Adrenal gland (tissue), 5 donors: ENCODE data around the gene PDCD1.

ENCODE experiments used
- CTCF ChIP-seq, 6 experiments: fragments of 450-650 bp in 4 of 6; fragments of 200-600 bp in 2 of 6; sonication (generic) in 1 of 6; IDR thresholded peaks; 1 replicate in 5 of 6; 2 replicates in 1 of 6; pipeline versions ENCODE4 v1.5.1 to v1.8.0; 2016 to 2021; ENCODE audit warnings: antibody characterized with exemption in 6 of 6, mild to moderate bottlenecking in 2 of 6, moderate library complexity in 1 of 6
- POLR2A ChIP-seq, 2 donors: fragments of 450-650 bp; IDR thresholded peaks; one replicate each; pipeline ENCODE4 v1.6.1; 2017; ENCODE audit warnings: antibody characterized with exemption in 2 of 2, mild to moderate bottlenecking in 2 of 2, moderate library complexity in 1 of 2
- donor health status: DM: no; HTN: no; CAD: no.

DNA sequence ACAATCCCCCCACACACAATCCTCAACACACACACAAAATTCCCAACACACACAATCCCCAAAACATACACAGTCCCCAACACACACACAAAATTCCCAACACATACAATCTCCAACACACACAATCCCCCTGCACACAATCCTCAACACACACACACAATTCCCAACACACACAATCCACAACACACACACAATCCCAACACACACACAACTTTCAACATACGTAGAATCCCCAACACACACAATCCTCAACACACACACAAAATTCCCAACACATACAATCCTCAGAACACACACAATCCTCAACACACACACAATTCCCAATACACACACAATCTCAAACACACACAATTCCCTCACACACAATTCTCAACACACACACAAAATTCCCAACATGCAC lies 2.6 kb upstream of the PDCD1 start:
- TF ChIP-seq CTCF (IDR thresholded peaks at IDR 0.05) (no peak), POLR2A (IDR thresholded peaks at IDR 0.05) (no peak)
